Mucosa of stomach (tissue), 1 donor: Measurements from ENCODE around the gene NEIL3.

Experiments used
- H3K27me3 ChIP-seq: one replicate; pipeline ENCODE4 v1.7.0; 2013; ENCODE audit warnings: mild to moderate bottlenecking, low read length; ENCODE audit not compliant: control insufficient read depth, insufficient read depth
- H3K36me3 ChIP-seq: one replicate; pipeline ENCODE4 v1.7.0; 2013; ENCODE audit warnings: low read length; ENCODE audit not compliant: control insufficient read depth, insufficient read depth
- H3K4me1 ChIP-seq: one replicate; pipeline ENCODE4 v1.7.0; 2013; ENCODE audit warnings: mild to moderate bottlenecking, low read length; ENCODE audit not compliant: control insufficient read depth, insufficient read depth
- H3K4me3 ChIP-seq: one replicate; pipeline ENCODE4 v1.7.0; 2013; ENCODE audit warnings: low read length
- H3K9ac ChIP-seq: one replicate; pipeline ENCODE4 v1.7.0; 2013; ENCODE audit warnings: mild to moderate bottlenecking, low read length, moderate library complexity
- H3K9me3 ChIP-seq: one replicate; pipeline ENCODE4 v1.7.0; 2013; ENCODE audit warnings: mild to moderate bottlenecking, low read length, moderate library complexity; ENCODE audit not compliant: control insufficient read depth
- donor health status: Pancreatic carcinoma.

Gene NEIL3, protein sequence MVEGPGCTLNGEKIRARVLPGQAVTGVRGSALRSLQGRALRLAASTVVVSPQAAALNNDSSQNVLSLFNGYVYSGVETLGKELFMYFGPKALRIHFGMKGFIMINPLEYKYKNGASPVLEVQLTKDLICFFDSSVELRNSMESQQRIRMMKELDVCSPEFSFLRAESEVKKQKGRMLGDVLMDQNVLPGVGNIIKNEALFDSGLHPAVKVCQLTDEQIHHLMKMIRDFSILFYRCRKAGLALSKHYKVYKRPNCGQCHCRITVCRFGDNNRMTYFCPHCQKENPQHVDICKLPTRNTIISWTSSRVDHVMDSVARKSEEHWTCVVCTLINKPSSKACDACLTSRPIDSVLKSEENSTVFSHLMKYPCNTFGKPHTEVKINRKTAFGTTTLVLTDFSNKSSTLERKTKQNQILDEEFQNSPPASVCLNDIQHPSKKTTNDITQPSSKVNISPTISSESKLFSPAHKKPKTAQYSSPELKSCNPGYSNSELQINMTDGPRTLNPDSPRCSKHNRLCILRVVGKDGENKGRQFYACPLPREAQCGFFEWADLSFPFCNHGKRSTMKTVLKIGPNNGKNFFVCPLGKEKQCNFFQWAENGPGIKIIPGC

DNA sequence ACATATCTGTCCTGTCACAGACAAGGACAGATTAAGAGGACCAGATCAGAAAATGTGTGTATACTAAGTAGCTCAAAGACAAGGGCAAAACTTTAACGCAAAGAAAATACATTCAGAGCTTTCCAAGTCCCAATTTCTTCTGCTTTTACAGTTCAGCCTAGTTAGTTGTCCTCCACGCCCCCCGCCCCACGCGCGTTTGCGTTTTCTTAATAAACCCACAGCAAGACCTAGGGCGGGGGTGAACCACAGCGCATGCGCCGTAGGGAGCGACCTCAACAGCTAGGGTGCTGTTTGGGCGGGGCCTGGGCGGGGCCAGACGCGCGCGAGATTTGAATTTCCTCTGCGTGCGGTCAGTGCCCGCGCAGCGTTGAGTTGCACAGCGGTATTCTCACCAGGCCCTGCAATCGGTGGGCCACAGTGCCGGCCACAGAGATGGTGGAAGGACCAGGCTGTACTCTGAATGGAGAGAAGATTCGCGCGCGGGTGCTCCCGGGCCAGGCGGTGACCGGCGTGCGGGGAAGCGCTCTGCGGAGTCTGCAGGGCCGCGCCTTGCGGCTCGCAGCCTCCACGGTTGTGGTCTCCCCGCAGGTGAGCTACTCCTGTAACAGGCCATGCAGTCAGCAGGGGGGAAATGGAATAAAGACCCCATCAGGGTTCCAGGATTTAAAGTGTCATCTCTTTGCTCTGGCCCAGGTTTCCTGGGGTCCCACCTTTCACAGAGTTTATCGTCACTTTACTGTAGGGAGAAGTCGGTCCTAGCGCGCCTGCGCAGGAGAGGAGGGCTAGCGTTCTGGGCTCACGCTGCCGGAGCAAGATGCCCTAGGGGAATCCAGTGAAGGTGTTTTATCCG, at the start of gene NEIL3:
TSS of gene NEIL3 (plus strand) at position 353 of the 850 bp plus-strand sequence. CDS start at position 433, 80 bp downstream.
- Histone ChIP-seq H3K9me3 (no peaks in the 10 kb centered on the region), H3K9ac (peak within 1 kb of the TSS; percentile 49), H3K36me3 (no peaks in the 10 kb centered on the region), H3K4me1 (no peaks in the 10 kb centered on the region), H3K27me3 (no peaks in the 10 kb centered on the region), H3K4me3 (peak within 1 kb of the TSS; percentile 69)

DNA sequence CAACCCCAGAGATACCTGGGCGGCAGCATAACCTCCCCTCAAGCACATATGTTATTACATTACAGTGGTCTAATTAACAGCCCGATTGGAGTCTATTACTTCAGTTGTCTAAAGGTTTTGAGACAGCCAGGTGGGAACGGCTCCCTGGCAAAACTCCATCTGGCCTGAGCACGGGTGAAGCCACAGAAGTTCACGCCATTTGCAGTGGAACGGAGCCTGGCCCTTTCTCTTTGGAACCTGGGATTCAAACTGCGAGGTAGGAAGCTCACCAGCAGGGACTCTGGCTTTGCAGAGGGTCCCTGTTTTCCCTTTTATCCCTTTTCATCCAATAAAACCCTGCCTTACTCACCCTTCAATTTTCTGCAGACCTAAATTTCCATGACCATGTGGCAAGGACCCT, 45.9 kb upstream of the NEIL3 start:
- H3K9ac ChIP-seq: no peak overlapping the region
- no peaks in the 10 kb centered on the region for H3K36me3 ChIP-seq
- no peaks in the 10 kb centered on the region for H3K4me1 ChIP-seq
- no peak overlapping the region for H3K4me3 ChIP-seq
- H3K9me3 ChIP-seq: no peaks in the 10 kb centered on the region
- no peaks in the 10 kb centered on the region for H3K27me3 ChIP-seq

DNA sequence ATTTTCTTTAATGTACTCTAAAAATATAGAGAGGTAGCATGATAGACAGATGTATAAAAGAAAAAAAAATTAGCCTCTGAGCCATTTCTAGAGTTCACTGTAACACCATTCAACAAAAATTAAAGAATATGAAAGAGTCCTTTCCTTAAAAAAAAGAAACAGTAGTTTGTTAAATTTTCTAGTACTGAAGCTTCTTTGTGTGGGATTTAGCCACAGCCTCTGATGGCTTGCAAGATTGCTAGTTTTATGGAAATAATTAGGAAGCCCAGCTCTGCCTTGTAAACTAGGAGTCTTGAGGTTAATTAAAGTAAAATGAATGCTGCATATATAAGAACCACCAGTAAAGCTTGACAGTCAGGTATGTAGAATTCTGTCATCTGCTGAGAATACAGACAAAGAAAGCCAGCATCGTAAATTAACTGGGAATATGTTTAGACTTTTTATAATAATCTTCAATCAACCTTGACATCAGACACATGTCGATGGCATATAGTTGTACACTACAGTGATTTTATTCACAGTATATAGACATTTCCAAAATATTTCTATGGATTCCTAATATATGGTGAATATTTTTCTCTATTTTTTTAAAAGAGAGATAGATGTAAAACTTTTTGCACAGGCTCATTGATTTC, 44.8 kb upstream of the NEIL3 start:
- no peaks in the 10 kb centered on the region for H3K4me1 ChIP-seq
- H3K4me3 ChIP-seq: no peak overlapping the region
- no peaks in the 10 kb centered on the region for H3K9me3 ChIP-seq
- no peaks in the 10 kb centered on the region for H3K27me3 ChIP-seq
- no peaks in the 10 kb centered on the region for H3K36me3 ChIP-seq
- H3K9ac ChIP-seq: no peak overlapping the region

DNA sequence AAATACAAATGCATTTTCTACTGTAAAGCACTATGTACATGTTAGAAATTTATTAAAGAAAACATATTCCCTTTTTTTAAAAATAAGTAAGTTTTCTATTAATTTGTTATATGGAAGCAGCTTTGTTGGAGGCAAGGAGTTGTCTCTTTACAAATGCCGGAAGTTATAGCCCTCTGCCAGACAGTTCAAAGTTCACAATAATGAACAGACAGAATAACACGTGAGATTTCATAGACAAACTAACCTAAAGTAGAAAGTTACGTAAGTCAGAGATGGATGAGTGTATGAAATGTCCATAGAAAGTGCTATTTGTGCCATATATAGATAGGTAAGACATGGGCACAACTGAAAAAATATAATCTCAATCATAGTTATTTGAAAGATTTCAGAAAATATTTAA, 43.9 kb upstream of the NEIL3 start:
- Histone ChIP-seq H3K4me1 (no peaks in the 10 kb centered on the region), H3K36me3 (no peaks in the 10 kb centered on the region), H3K9me3 (no peaks in the 10 kb centered on the region), H3K4me3 (no peak overlapping the region), H3K27me3 (no peaks in the 10 kb centered on the region), H3K9ac (no peak overlapping the region)

DNA sequence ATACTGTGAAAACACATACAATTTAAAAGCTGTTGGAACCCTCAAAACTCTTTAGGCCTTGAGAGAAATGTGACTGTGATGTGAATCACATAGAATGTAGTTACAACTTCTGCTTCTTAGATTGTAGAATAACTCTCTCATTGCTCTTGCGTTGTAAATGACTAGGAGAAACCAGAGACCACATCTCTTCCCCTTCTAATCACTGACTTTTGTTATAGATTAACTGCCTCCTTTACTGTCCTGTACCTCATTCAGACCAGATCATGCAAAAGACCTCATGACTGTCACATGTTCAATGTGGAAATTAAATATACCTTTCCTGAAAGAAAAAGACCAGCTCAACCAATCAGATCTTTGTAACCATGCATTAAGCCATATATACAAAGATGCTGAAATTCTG, 43.2 kb upstream of the NEIL3 start:
- no peak overlapping the region for H3K9ac ChIP-seq
- no peaks in the 10 kb centered on the region for H3K27me3 ChIP-seq
- no peaks in the 10 kb centered on the region for H3K4me1 ChIP-seq
- H3K9me3 ChIP-seq: no peaks in the 10 kb centered on the region
- H3K4me3 ChIP-seq: no peak overlapping the region
- H3K36me3 ChIP-seq: no peaks in the 10 kb centered on the region

DNA sequence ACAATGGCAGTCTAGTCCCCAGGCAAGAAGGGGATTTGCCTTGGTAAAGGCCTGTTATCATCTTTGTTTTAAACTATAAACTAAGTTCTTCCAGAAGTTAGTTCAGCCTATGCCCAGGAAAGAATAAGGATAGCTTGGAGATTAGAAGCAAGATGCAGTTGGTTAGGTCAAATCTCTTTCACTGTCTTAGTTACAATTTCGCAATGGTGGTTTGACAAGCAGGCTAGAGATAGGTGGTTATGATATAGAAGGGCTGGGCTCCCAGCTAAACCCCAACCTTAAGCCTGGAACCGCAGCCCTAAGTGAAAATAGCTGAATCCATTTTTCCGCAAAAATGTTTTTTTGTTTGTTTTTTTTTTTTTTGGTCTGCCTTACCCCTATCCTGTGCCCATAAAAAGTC, 41.8 kb upstream of the NEIL3 start:
- no peaks in the 10 kb centered on the region for H3K27me3 ChIP-seq
- no peaks in the 10 kb centered on the region for H3K36me3 ChIP-seq
- H3K4me1 ChIP-seq: no peaks in the 10 kb centered on the region
- no peak overlapping the region for H3K9ac ChIP-seq
- H3K4me3 ChIP-seq: no peak overlapping the region
- no peaks in the 10 kb centered on the region for H3K9me3 ChIP-seq

DNA sequence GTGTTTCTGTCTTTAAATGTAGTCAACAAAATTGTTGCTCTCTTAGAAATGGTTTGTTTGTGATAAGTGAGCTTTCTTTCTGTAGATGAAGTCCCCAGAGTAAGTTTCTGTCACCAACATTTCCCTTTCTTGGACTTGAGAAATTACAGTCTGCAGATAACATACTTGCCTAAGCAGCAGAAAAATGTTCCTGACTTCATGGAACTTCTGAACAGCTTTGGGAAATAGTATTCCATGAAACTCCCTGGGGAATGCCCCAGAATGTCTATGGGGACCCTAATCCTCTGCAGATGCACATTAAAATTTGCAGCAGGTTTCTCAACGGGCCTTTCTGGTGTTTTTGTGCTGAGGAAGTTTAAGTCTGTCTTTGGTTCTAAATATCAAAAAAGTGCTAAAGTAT, 38.6 kb upstream of the NEIL3 start:
- Histone ChIP-seq H3K4me1 (no peaks in the 10 kb centered on the region), H3K27me3 (no peaks in the 10 kb centered on the region), H3K9me3 (no peaks in the 10 kb centered on the region), H3K4me3 (no peak overlapping the region), H3K9ac (no peak overlapping the region), H3K36me3 (no peaks in the 10 kb centered on the region)

DNA sequence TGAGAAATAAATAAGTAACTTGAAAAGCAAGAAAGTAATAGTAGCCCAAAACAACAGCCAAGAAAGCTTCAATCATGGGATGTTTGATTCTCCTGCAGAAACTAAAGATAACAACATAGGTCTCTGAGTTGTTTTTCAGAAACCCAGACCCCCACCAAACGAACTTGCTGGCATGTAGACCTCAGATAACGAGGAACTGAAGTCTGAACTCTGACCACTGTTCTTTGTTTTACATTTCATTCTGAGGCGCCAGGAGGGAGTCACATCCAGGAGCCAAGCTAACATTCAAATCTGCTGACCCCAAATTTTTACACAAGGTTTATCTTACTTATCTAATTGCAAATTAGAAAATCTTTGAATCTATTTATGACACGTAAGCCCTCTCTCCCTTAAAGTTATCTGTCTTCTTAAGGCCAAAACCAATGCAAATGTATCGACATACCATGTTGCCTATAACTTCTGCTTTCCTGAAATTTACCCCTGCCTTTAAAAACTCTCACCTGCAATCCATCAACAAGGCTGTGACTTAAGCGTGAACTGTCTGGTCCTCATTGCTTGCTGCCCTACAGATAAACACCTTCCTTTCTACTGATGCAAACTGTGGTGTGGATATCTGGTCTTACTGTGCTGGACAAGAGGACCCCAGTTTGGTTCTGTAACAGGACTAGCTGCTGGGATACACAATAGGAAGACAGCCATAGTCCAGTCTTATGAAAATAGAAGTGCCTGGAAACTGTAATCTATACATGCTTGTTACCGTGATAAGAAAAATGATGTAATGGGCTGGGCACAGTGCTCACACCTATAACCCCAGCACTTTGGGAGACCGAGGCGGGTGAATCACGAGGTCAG, 37.5 kb upstream of the NEIL3 start:
- H3K9ac ChIP-seq: no peak overlapping the region
- no peaks in the 10 kb centered on the region for H3K9me3 ChIP-seq
- H3K36me3 ChIP-seq: no peaks in the 10 kb centered on the region
- no peaks in the 10 kb centered on the region for H3K4me1 ChIP-seq
- H3K27me3 ChIP-seq: no peaks in the 10 kb centered on the region
- no peak overlapping the region for H3K4me3 ChIP-seq

DNA sequence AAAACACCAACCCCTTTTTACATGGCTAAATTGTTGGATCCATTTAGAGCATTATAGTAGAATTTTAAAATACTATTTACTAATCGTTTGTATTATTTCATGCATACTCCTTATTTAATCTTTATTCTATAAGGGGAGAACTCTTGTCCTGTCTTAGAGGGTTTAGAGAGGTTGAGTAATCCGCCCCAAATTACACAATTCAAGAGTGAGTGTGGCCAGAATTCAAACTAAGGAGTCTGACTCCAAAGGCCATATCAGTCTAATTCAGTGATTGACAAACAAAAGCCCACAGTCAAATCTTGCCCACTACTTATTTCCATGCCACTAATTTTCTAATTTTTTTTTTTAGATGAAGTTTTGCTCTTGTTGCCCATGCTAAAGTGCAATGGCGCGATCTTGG, 33.7 kb upstream of the NEIL3 start:
- H3K9me3 ChIP-seq: no peaks in the 10 kb centered on the region
- no peaks in the 10 kb centered on the region for H3K4me1 ChIP-seq
- H3K27me3 ChIP-seq: no peaks in the 10 kb centered on the region
- no peak overlapping the region for H3K4me3 ChIP-seq
- no peaks in the 10 kb centered on the region for H3K36me3 ChIP-seq
- no peak overlapping the region for H3K9ac ChIP-seq

DNA sequence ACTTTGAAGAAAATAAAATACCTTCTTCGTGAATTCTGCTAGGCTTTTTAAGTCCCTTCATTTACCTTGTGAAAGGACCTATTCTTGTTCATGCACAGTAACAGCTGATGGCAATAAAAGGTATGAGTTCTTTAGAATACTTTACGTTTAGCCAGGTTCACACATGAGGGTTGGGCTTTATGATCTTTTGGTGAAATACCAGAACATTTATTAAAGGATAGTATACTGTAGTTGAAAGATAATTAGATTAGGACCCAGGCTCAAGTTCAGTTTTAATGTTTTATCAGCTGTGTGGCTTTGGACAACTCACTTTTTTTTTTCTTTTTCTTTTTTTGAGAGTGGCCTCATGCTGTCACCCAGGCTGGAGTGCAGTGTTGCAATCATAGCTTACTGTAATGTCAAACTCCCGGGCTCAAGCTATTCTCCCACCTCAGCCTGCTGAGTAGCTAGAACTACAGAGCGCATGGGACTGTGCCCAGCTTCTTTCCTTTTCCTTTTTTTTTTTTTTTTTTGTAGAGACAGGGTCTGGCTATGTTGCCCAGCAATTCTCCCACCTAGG, 28.2 kb upstream of the NEIL3 start:
- no peak overlapping the region for H3K4me3 ChIP-seq
- H3K9me3 ChIP-seq: no peaks in the 10 kb centered on the region
- no peaks in the 10 kb centered on the region for H3K27me3 ChIP-seq
- no peaks in the 10 kb centered on the region for H3K4me1 ChIP-seq
- H3K36me3 ChIP-seq: no peaks in the 10 kb centered on the region
- H3K9ac ChIP-seq: no peak overlapping the region

DNA sequence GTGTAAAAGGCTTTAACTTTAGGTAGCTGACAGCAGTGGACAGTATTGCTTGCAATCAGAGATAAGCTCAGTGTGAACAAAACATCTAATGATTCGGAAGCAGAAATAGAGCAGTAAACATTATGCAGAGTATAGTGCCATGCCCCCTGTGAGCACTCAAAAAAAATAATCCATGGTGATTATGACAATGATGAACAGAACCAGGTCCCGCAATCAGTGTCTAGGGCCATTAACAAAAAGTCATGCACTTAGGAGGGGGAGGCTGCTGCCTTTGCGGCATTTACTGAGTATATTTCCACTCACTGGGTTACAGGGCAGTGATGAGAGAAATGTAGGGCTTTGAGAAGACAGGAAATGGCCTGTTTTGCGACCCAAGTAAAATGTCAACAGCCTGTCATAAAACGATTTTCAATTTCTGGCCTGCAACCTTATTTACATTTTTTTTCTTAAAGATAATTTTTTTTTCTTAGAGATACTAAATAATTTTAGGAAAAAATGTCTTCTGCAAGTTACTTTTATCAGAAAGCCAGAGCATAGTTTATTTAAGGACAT, 27.3 kb upstream of the NEIL3 start:
- no peaks in the 10 kb centered on the region for H3K36me3 ChIP-seq
- H3K9me3 ChIP-seq: no peaks in the 10 kb centered on the region
- H3K4me1 ChIP-seq: no peaks in the 10 kb centered on the region
- no peaks in the 10 kb centered on the region for H3K27me3 ChIP-seq
- no peak overlapping the region for H3K4me3 ChIP-seq
- H3K9ac ChIP-seq: no peak overlapping the region
